ENCODE results near the gene DMRTB1.

The DMRTB1 gene

DNA sequence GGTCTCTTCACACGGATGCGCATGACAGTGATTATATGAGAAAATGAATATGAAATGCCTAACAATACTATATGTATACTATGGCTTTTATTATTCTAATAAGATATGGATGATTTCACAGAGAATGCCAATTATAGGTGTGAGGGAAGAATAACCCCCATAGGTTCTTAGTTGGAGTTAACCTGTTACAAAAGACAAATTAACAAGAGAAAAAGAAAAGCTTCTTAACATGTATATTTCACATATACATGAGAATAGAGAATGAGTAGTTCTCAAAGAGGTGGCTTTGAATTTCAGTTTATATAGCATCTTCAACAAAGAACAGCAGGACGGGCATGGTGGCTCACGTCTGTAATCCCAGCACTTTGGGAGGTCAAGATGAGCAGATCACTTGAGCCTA lies 24.0 kb upstream of the DMRTB1 start:
- H3K4me3 ChIP-seq (ENCODE audit: low read depth, low read length): no peak overlapping the region
- no peak for DNase-seq (ENCODE audit: low read depth)
- TF ChIP-seq, protein P1, sequence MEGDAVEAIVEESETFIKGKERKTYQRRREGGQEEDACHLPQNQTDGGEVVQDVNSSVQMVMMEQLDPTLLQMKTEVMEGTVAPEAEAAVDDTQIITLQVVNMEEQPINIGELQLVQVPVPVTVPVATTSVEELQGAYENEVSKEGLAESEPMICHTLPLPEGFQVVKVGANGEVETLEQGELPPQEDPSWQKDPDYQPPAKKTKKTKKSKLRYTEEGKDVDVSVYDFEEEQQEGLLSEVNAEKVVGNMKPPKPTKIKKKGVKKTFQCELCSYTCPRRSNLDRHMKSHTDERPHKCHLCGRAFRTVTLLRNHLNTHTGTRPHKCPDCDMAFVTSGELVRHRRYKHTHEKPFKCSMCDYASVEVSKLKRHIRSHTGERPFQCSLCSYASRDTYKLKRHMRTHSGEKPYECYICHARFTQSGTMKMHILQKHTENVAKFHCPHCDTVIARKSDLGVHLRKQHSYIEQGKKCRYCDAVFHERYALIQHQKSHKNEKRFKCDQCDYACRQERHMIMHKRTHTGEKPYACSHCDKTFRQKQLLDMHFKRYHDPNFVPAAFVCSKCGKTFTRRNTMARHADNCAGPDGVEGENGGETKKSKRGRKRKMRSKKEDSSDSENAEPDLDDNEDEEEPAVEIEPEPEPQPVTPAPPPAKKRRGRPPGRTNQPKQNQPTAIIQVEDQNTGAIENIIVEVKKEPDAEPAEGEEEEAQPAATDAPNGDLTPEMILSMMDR (IDR thresholded peaks at IDR 0.05; ENCODE audit: control insufficient read depth, extremely low read depth, insufficient read depth): no peak

DNA sequence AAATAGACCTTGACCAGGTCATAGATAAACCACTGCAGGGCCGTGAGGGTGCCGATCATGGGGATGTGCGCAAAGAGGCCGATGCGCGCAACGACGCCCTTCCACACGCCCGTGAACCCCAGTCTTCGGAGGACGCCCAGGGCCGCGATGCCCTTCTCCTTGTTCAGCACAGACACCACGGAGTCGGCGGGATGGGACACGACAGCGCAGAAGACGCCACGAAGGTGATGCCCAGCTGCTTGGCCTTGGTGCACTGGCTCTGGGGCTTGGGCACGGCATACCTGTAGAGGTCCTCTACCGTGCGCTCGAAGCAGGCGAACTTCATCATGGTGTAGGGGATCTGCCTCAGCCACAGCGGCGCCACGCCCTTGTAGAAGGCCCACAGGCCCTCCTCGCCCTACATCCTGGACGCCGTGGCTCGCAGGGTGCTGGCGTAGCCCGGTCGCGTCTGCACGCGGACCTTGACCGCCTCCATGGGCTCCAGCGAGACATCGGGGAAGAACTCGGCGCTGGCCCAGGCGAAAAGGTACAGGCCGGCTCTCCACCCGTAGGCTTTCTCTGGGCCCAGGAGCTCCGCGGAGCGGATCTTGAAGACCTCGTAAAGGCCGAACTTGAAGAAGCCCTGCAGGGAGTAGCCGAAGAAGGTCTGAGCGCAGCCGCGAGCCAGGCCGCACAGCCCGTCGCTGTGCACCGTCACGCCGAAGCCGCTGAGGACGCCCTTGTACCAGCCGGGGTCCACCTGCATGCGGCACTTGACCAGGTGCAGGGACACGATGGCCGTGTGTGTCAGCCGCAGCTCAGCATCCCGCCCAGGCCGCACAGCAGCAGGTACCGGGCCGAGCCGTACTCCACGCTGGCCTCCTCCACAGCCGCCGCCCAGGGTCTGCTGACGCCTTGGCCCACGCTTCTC lies 20.5 kb upstream of the DMRTB1 start:
- TF ChIP-seq, protein P1 (IDR thresholded peaks at IDR 0.05; ENCODE audit: control insufficient read depth, extremely low read depth, insufficient read depth): no peak
- H3K4me3 ChIP-seq (ENCODE audit: low read depth, low read length): no peak overlapping the region
- DNase-seq (ENCODE audit: low read depth): no peak

DNA sequence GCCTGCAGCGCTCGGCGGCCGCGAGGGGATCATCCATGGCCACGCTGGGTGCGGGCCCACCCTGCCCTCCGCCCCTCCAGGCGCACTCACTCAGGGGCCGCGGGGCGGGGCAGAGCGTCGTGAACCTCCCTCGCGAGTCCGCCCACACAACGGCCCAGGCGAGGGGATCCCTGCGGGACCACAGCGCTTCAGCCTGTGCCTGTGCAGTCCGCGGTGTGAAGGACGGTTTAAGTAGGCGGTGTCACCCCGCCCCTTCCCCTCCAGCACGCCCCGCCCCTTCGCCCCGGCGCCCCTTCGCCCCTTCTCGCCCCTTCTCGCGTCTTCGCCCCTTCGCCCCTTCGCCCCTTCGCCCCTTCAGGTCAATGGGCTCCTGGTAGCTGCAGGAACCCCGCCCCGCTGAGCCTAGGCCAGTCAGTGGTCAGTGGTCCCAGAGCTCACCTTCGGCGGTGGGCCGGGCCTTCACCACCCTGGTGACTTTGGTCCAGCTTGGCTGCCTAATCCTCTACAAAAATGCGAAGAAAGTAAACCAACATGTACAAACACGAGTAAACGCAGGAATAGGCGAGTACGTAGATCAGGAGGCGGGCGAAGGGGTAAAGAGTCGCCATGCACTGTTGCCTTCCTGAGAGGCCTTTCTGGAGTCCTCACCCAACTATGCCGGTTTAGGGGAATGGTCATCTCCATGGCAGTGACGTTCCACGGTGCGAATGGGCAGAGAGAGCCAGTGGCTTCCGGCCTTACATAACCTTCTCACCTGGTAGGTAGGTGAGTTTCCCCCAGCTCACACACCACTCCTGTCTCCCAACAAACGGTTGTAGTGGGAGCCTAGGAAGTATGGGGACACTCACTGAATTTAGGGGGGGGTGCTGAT lies 19.6 kb upstream of the DMRTB1 start:
- no peak overlapping the region for H3K4me3 ChIP-seq (ENCODE audit: low read depth, low read length)
- DNase-seq (ENCODE audit: low read depth): no peak

DNA sequence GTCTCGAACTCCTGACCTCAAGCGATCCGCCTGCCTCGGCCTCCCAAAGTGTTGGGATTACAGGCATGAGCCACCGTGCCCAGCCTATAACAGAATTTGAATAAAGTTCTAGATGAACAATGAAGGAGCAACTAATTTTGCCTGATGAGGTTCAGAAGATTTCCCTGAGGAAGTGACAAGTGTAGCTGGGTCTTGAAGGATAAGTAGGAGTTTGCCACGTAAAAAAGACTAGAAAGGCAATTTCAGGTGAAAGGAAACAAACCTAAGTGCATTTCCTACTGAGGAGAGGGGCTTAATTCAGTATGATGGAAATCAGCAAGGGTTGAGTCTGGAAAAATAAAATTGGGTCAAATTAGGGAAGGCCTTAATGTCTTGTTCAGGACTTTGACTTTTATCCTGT lies 18.6 kb upstream of the DMRTB1 start:
- H3K4me3 ChIP-seq (ENCODE audit: low read depth, low read length): no peak overlapping the region
- TF ChIP-seq, protein P1 (IDR thresholded peaks at IDR 0.05; ENCODE audit: control insufficient read depth, extremely low read depth, insufficient read depth): no peak
- no peak for DNase-seq (ENCODE audit: low read depth)

More for the DNA sequence above, 19.6 kb upstream of the DMRTB1 start:
- TF ChIP-seq, protein P1 (IDR thresholded peaks at IDR 0.05; ENCODE audit: control insufficient read depth, extremely low read depth, insufficient read depth): no peak

DNA sequence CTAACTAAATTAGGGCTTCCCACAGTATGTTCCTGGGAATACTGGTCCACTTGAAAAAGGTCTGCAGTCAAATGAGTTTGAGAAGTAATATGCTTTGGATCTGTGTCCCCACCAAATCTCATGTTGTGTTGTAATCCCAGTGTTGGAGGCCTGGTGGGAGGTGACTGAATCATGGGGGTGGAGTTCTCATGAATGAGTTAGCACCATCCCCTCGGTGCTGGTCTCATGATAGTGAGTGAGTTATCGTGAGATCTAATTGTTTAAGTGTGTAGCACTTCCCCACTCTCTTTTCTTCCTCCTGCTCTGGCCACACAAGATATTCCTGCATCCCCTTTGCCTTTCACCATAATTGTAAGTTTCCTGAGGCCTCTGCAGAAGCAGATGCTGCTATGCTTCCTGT lies 16.9 kb upstream of the DMRTB1 start:
- no peak overlapping the region for H3K4me3 ChIP-seq (ENCODE audit: low read depth, low read length)
- TF ChIP-seq, protein P1 (IDR thresholded peaks at IDR 0.05; ENCODE audit: control insufficient read depth, extremely low read depth, insufficient read depth): no peak
- no peak for DNase-seq (ENCODE audit: low read depth)

DNA sequence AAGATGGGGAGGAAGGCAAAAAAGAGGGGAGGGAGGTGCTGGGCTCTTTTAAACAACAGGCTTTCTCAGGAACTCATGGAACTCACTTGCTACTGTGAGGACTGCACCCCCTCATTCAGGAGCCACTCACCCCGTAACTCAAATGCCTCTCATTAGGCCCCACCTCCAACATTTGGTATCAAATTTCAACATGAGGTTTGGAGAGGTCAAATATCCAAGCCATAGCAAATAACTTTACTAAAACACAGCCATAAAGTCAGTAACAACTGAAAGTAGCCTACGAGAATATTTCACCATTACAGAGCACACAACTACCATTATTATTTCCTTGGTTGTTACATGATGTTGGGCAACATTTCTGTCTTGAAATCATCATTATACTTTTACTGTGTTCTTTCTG lies 13.1 kb upstream of the DMRTB1 start:
- no peak for DNase-seq (ENCODE audit: low read depth)
- H3K4me3 ChIP-seq (ENCODE audit: low read depth, low read length): no peak overlapping the region
- TF ChIP-seq, protein P1 (IDR thresholded peaks at IDR 0.05; ENCODE audit: control insufficient read depth, extremely low read depth, insufficient read depth): no peak
